8988T (cell line): ENCODE measurements around the gene TMEM250.

ENCODE experiments used
- DNase-seq: peaks from one replicate; pipeline ENCODE4 v3.0.0; 2011

TMEM250 gene

GRCh38 chr9:136093995-136094881, 24.4 kb downstream of the TMEM250 start:
- peak; percentile 95 for DNase-seq

GRCh38 chr9:136093346-136093986, 25.2 kb downstream of the TMEM250 start:
- peak; percentile 95 for DNase-seq

GRCh38 chr9:136092741-136093140, 25.9 kb downstream of the TMEM250 start:
- DNase-seq = peak; percentile 47

GRCh38 chr9:136092353-136092650, 26.4 kb downstream of the TMEM250 start:
- DNase-seq = no peak

- DNase-seq = peak; percentile 90
Observed at GRCh38 chr9:136091582-136092352, 26.9 kb downstream of the TMEM250 start.

- DNase-seq = peak; percentile 32
Observed at GRCh38 chr9:136090768-136091581, 27.7 kb downstream of the TMEM250 start.

GRCh38 chr9:136090056-136090735, 28.5 kb downstream of the TMEM250 start:
- peak; percentile 34 for DNase-seq

- peak; percentile 60 for DNase-seq
Observed at GRCh38 chr9:136089697-136090045, 29.0 kb downstream of the TMEM250 start.

- DNase-seq = peak; percentile 24
Observed at GRCh38 chr9:136088939-136089696, 29.6 kb downstream of the TMEM250 start.

- peak; percentile 17 for DNase-seq
Observed at GRCh38 chr9:136088481-136088938, 30.2 kb downstream of the TMEM250 start.

- peak; percentile 20 for DNase-seq
Observed at GRCh38 chr9:136087741-136088480, 30.8 kb downstream of the TMEM250 start.

GRCh38 chr9:136086951-136087740, 31.5 kb downstream of the TMEM250 start:
- DNase-seq = no peak

GRCh38 chr9:136086213-136086881, 32.3 kb downstream of the TMEM250 start:
- peak; percentile 31 for DNase-seq

GRCh38 chr9:136085815-136086212, 32.9 kb downstream of the TMEM250 start:
- peak; percentile 11 for DNase-seq

- DNase-seq = peak; percentile 15
Observed at GRCh38 chr9:136084063-136084944, 34.4 kb downstream of the TMEM250 start.

GRCh38 chr9:136083558-136084062, 35.1 kb downstream of the TMEM250 start:
- DNase-seq = peak; percentile 13

- DNase-seq = no peak
Observed at GRCh38 chr9:136082496-136083361, 35.9 kb downstream of the TMEM250 start.
